A549 (cell line): ENCODE results near the gene IMPG2. TPM values are rescaled to one million over a fixed set of nuclear protein-coding genes. Genes with fewer than 3 reads are reported as not detected.

ENCODE experiments used
- ATAC-seq, 2 experiments: fragments of 200-7000 bp in 1 of 2; fragments of >200 bp in 1 of 2; cut with Nextera tagmentation in 1 of 2; cut with Tn5 transposase in 1 of 2; 3 replicates each; pipeline versions ENCODE4 v1.8.0 to v1.9.1; 2018 to 2020; ENCODE audit warnings: mild to moderate bottlenecking in 1 of 2, moderate library complexity in 1 of 2
- CTCF ChIA-PET: fragments of 300-600 bp; sonication (Branson Sonifier 250); formaldehyde crosslinking; extraction: SDS; loops from one replicate; lab custom pipeline; 2021; ENCODE audit warnings: antibody characterized with exemption, inconsistent platforms; lab: Yijun Ruan, JAX
- POLR2A ChIA-PET: fragments of 350-600 bp; formaldehyde crosslinking; extraction: SDS; loops from one replicate; lab custom pipeline; 2021; ENCODE audit warnings: antibody characterized with exemption, inconsistent platforms; lab: Yijun Ruan, JAX
- DNase-seq, 2 experiments: peaks; one replicate each; pipeline versions ENCODE4 v3.0.0 to v3.0.0-alpha.2; 2011 to 2016; ENCODE audit warnings: low read depth in 1 of 2, low spot score in 1 of 2
- FAIRE-seq: peaks from 2 replicates; lab custom pipeline; 2011; peaks lifted over from hg19 to GRCh38; lab: Jason Lieb, UNC
- H3K27ac ChIP-seq, 2 experiments: fragments of >200 bp; sonication (Bioruptor Twin); formaldehyde crosslinking; 3 replicates each; pipeline ENCODE4 v1.5.1; 2016 to 2017
- H3K4me1 ChIP-seq: fragments of >200 bp; sonication (Bioruptor Twin); formaldehyde crosslinking; 3 replicates; pipeline ENCODE4 v1.6.1; 2016
- H3K4me2 ChIP-seq: fragments of >200 bp; sonication (Bioruptor Twin); formaldehyde crosslinking; 3 replicates; pipeline ENCODE4 v1.6.1; 2016
- H3K4me3 ChIP-seq: fragments of >200 bp; sonication (Bioruptor Twin); formaldehyde crosslinking; 3 replicates; pipeline ENCODE4 v1.5.1; 2016
- H3K9me3 ChIP-seq: fragments of >200 bp; sonication (Bioruptor Twin); formaldehyde crosslinking; 3 replicates; pipeline ENCODE4 v1.6.1; 2016
- CHD2 ChIP-seq: fragments of 150-350 bp; IDR thresholded peaks from 2 replicates; pipeline ENCODE4 v1.6.1; 2014; ENCODE audit warnings: low read length; ENCODE audit not compliant: partially characterized antibody
- CHD4 ChIP-seq: fragments of 200-600 bp; sonication (generic); IDR thresholded peaks from 2 replicates; pipeline ENCODE4 v1.6.1; 2016; ENCODE audit warnings: antibody characterized with exemption, mild to moderate bottlenecking, borderline replicate concordance
- E2F6 ChIP-seq: IDR thresholded peaks from 2 replicates; pipeline ENCODE4 v1.6.1; 2012; ENCODE audit warnings: low read depth, borderline replicate concordance
- EHF ChIP-seq: fragments of 250-450 bp; sonication (Bioruptor Pico); IDR thresholded peaks from 2 replicates; pipeline ENCODE4 v1.5.0; 2020; ENCODE audit warnings: mild to moderate bottlenecking
- EHMT2 ChIP-seq: fragments of 200-600 bp; sonication (generic); IDR thresholded peaks from 2 replicates; pipeline ENCODE4 v1.6.1; 2016; ENCODE audit warnings: antibody characterized with exemption, low read depth, mild to moderate bottlenecking, moderate library complexity
- EP300 ChIP-seq, 2 experiments: fragments of >200 bp; sonication (Bioruptor Twin); formaldehyde crosslinking; IDR thresholded peaks; 2 replicates in 1 of 2; 3 replicates in 1 of 2; pipeline ENCODE4 v1.6.1; 2016 to 2017
- FOSB ChIP-seq: fragments of 250-450 bp; sonication (Bioruptor Pico); IDR thresholded peaks from 2 replicates; pipeline ENCODE4 v1.5.0; 2020; ENCODE audit warnings: mild to moderate bottlenecking, moderate library complexity
- FOSL2 ChIP-seq, 2 experiments: fragments of 450-650 bp in 1 of 2; fragments of >200 bp in 1 of 2; sonication (Bioruptor Twin) in 1 of 2; formaldehyde crosslinking; IDR thresholded peaks; 2 replicates each; pipeline versions ENCODE4 v1.5.0 to v1.6.1; 2016 to 2020; ENCODE audit warnings: mild to moderate bottlenecking in 1 of 2, moderate library complexity in 1 of 2
- HDAC2 ChIP-seq: fragments of 200-600 bp; sonication (generic); IDR thresholded peaks from 2 replicates; pipeline ENCODE4 v1.6.1; 2016
- HMGXB4 ChIP-seq: fragments of 250-450 bp; sonication (Bioruptor Pico); IDR thresholded peaks from 2 replicates; pipeline ENCODE4 v1.5.0; 2021; ENCODE audit warnings: mild to moderate bottlenecking, moderate library complexity, borderline replicate concordance
- JUN ChIP-seq, 2 experiments: fragments of >200 bp; sonication (Bioruptor Twin); formaldehyde crosslinking; IDR thresholded peaks; 2 replicates in 1 of 2; 3 replicates in 1 of 2; pipeline ENCODE4 v1.6.1; 2016 to 2017
- JUNB ChIP-seq: fragments of >200 bp; sonication (Bioruptor Twin); formaldehyde crosslinking; IDR thresholded peaks from 2 replicates; pipeline ENCODE4 v1.6.1; 2016
- KDM1A ChIP-seq: fragments of 200-600 bp; sonication (generic); IDR thresholded peaks from 2 replicates; pipeline ENCODE4 v1.6.1; 2016; ENCODE audit warnings: low read depth, mild to moderate bottlenecking
- MYC ChIP-seq: IDR thresholded peaks from 2 replicates; pipeline ENCODE4 v1.6.1; 2012; ENCODE audit warnings: mild to moderate bottlenecking, inconsistent platforms, low read length, improper control_type of control experiment, borderline replicate concordance
- NPAS2 ChIP-seq: fragments of 250-450 bp; sonication (Bioruptor Pico); IDR thresholded peaks from 2 replicates; pipeline ENCODE4 v1.8.0; 2022; ENCODE audit warnings: mild to moderate bottlenecking, moderate library complexity, borderline replicate concordance
- PHF8 ChIP-seq: fragments of 200-600 bp; sonication (generic); IDR thresholded peaks from 2 replicates; pipeline ENCODE4 v1.6.1; 2016; ENCODE audit warnings: low read depth, mild to moderate bottlenecking, antibody characterized with exemption, moderate library complexity, borderline replicate concordance
- RAD21 ChIP-seq, 2 experiments: fragments of >200 bp in 1 of 2; sonication (Bioruptor Twin) in 1 of 2; formaldehyde crosslinking in 1 of 2; IDR thresholded peaks in 1 of 2; conservative IDR thresholded peaks in 1 of 2; 2 replicates in 1 of 2; 3 replicates in 1 of 2; pipeline ENCODE4 v1.6.1; 2012 to 2018; ENCODE audit warnings: inconsistent platforms in 1 of 2
- RFX5 ChIP-seq: fragments of 450-650 bp; IDR thresholded peaks from 2 replicates; pipeline ENCODE4 v1.7.1; 2014; ENCODE audit warnings: antibody characterized with exemption, mild to moderate bottlenecking, moderate library complexity
- TP53 ChIP-seq: fragments of 250-450 bp; sonication (Bioruptor Pico); IDR thresholded peaks from 2 replicates; pipeline ENCODE4 v1.5.0; 2021; ENCODE audit warnings: mild to moderate bottlenecking, moderate library complexity
- ZFP36 ChIP-seq: fragments of 450-650 bp; IDR thresholded peaks from 2 replicates; pipeline ENCODE4 v1.6.1; 2014; ENCODE audit warnings: borderline replicate concordance; ENCODE audit not compliant: partially characterized antibody
- WGBS: methylation state at CpG from one replicate; pipeline ENCODE4 v1.1.6; 2017; ENCODE audit errors: missing lambda C conversion rate; 5-methylcytosine and 5-hydroxymethylcytosine counted together
- polyA plus RNA-seq, 4 experiments: library from polyadenylated mRNA; depleted of rRNA in 3 of 4; stranded (reverse); fragments of >200 nt; fragmentation: RNase III in 1 of 4; extraction: RNeasy Plus Mini Kit Qiagen cat#74134 plus additional on column Dnase treatment in 1 of 4; gene quantifications; 2 replicates in 3 of 4; 3 replicates in 1 of 4; pipeline ENCODE4 v1.2.3, GENCODE V29; 2011 to 2017
- TF ChIP-seq, protein P1 (sequence below): fragments of 200-600 bp; sonication (generic); IDR thresholded peaks from 2 replicates; pipeline ENCODE4 v1.6.1; 2016; ENCODE audit warnings: antibody characterized with exemption, mild to moderate bottlenecking, moderate library complexity
- TF ChIP-seq, protein P2 (sequence below): IDR thresholded peaks from 2 replicates; pipeline ENCODE4 v1.6.1; 2012

The IMPG2 gene
- polyA plus RNA-seq, 2 of the 4 experiments (the other 2 are of a cell fraction), result 0.03 to 0.05 TPM

DNA sequence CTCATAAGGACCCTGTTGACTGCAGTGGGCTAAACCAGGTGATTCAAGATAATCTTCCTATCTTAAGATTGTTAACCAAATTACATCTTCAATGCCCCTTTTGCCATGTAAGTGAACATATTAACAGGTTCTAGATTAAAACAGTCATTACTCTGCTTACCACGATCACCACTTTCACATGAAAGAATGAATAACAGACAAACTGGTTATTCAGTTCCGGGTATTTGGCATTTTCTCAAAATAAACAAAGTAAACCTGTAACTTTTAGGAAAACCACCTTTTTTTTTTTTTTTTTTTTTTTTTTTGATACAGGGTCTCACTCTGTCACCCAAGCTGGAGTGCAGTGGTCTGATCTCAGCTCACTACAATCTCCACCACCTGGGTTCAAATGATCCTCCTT is 131.2 kb downstream of the IMPG2 start:
- FAIRE-seq (no peak), DNase-seq (no peak), ATAC-seq (no peak)
- peak overlapping the region; percentile 54; the same call in 2 of the 3 replicates for H3K4me2 ChIP-seq
- WGBS, result 25% methylated on average over 2 of the region's 2 CpGs
- CTCF ChIA-PET, result interaction anchor here (0.7 kb wide), 1 partner anchor 156 kb away, joined by 3 read pairs; no protein-coding TSS in a partner anchor
- TF ChIP-seq FOSL2 (IDR thresholded peaks at IDR 0.05) (no peak), FOSL2 (CRISPR knock-in tag; IDR thresholded peaks at IDR 0.05) (no peak), MYC (no peak), TP53 (CRISPR knock-in tag) (no peak)
- TF ChIP-seq, protein P1, sequence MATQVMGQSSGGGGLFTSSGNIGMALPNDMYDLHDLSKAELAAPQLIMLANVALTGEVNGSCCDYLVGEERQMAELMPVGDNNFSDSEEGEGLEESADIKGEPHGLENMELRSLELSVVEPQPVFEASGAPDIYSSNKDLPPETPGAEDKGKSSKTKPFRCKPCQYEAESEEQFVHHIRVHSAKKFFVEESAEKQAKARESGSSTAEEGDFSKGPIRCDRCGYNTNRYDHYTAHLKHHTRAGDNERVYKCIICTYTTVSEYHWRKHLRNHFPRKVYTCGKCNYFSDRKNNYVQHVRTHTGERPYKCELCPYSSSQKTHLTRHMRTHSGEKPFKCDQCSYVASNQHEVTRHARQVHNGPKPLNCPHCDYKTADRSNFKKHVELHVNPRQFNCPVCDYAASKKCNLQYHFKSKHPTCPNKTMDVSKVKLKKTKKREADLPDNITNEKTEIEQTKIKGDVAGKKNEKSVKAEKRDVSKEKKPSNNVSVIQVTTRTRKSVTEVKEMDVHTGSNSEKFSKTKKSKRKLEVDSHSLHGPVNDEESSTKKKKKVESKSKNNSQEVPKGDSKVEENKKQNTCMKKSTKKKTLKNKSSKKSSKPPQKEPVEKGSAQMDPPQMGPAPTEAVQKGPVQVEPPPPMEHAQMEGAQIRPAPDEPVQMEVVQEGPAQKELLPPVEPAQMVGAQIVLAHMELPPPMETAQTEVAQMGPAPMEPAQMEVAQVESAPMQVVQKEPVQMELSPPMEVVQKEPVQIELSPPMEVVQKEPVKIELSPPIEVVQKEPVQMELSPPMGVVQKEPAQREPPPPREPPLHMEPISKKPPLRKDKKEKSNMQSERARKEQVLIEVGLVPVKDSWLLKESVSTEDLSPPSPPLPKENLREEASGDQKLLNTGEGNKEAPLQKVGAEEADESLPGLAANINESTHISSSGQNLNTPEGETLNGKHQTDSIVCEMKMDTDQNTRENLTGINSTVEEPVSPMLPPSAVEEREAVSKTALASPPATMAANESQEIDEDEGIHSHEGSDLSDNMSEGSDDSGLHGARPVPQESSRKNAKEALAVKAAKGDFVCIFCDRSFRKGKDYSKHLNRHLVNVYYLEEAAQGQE, result no peak
- TF ChIP-seq, protein P2, sequence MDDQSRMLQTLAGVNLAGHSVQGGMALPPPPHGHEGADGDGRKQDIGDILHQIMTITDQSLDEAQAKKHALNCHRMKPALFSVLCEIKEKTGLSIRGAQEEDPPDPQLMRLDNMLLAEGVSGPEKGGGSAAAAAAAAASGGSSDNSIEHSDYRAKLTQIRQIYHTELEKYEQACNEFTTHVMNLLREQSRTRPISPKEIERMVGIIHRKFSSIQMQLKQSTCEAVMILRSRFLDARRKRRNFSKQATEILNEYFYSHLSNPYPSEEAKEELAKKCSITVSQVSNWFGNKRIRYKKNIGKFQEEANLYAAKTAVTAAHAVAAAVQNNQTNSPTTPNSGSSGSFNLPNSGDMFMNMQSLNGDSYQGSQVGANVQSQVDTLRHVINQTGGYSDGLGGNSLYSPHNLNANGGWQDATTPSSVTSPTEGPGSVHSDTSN, result no peak
- POLR2A ChIA-PET, result no interaction called here
- peaks cover 22% of the 10 kb centered on the region for H3K4me1 ChIP-seq
- 0 out of 3 replicates have a peak, but pooled peaks cover 4% of the 10 kb centered on the region for H3K9me3 ChIP-seq
- H3K27ac ChIP-seq, result peak overlapping the region; percentile 63 to 78
- no peak overlapping the region for H3K4me3 ChIP-seq

DNA sequence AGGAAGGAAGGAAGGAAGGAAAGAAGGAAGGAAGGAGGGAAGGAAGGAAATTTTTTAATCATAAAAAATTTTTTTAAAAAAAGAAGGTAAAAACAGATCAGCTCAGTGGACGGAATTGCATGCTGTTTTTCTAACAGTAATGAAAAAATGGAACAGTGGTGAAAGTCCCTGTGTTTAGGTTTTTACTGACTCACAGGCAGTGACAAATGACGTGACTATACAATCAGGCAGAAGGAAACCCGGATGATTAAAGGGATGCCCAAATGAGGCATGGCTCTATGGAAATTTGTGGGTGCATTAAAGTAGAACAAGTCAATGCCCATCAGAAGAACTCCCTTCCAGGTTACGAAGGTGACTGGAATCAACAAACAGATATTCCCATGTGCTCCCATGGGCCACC is 135.0 kb downstream of the IMPG2 start:
- TF ChIP-seq EP300 (IDR thresholded peaks at IDR 0.05) (no peak), E2F6 (no peak), FOSB (CRISPR knock-in tag) (no peak), TP53 (CRISPR knock-in tag) (no peak), HDAC2 (no peak), KDM1A (no peak), NPAS2 (no peak), HMGXB4 (CRISPR knock-in tag) (no peak), CHD4 (no peak), JUN (IDR thresholded peaks at IDR 0.05) (no peak)
- Histone ChIP-seq H3K4me2 (no peak overlapping the region), H3K4me1 (peaks cover 28% of the 10 kb centered on the region), H3K4me3 (no peak overlapping the region), H3K9me3 (0 out of 3 replicates have a peak, but pooled peaks cover 4% of the 10 kb centered on the region), H3K27ac (no peak overlapping the region)
- DNase-seq (no peak), ATAC-seq (no peak), FAIRE-seq (no peak)
- 84% methylated on average over 4 of the region's 4 CpGs for WGBS
- ChIA-PET POLR2A (no interaction called here), CTCF (interaction anchor here (0.6 to 1.4 kb wide), 3 partner anchors 11 to 376 kb away, joined by 3 read pairs; no protein-coding TSS in a partner anchor)

GRCh38 chr3:101184111-101184510 is 136.3 kb downstream of the IMPG2 start:
- ChIA-PET POLR2A (no interaction called here), CTCF (no interaction called here)
- FAIRE-seq, result no peak
- Histone ChIP-seq H3K4me1 (peaks cover 24% of the 10 kb centered on the region), H3K4me3 (no peak overlapping the region), H3K4me2 (no peak overlapping the region), H3K27ac (no peak overlapping the region), H3K9me3 (0 out of 3 replicates have a peak, but pooled peaks cover 4% of the 10 kb centered on the region)
- no peak for DNase-seq
- no peak for TF ChIP-seq JUNB
- no peak for TF ChIP-seq EHMT2
- no peak for TF ChIP-seq EP300 (IDR thresholded peaks at IDR 0.05)
- TF ChIP-seq EHF (CRISPR knock-in tag), result no peak
- TF ChIP-seq RAD21 (conservative IDR thresholded peaks at IDR 0.05 in 1 of 2, IDR thresholded peaks at IDR 0.05 in 1 of 2), result no peak
- no peak for TF ChIP-seq CHD2
- TF ChIP-seq, protein P2, result no peak
- TF ChIP-seq RFX5, result no peak
- no peak for TF ChIP-seq ZFP36
- no peak for TF ChIP-seq PHF8
- ATAC-seq, result no peak
